ENCODE results near the gene HDLBP. TPM values are rescaled to one million over a fixed set of nuclear protein-coding genes. Genes with fewer than 3 reads are reported as not detected.

HDLBP gene
- total RNA-seq, 1 donor from 2014 or later: 922 TPM

GRCh38 chr2:241304039-241304670 lies 11.3 kb downstream of the HDLBP start:
- no peak overlapping the region for H3K4me3 Mint-ChIP-seq (ENCODE audit: unreplicated experiment)
- Histone ChIP-seq H4K20me1 (ENCODE audit: insufficient read depth, low read length) (peaks cover 88% of the 10 kb centered on the region), H3K9ac (ENCODE audit: low read length) (no peak overlapping the region), H3K27me3 (ENCODE audit: insufficient read depth, low read length) (no peaks in the 10 kb centered on the region), H3K79me2 (ENCODE audit: insufficient read depth, low read length) (peaks cover 98% of the 10 kb centered on the region), H3K4me2 (ENCODE audit: low read length) (no peak overlapping the region), H3K4me3 (ENCODE audit: insufficient read depth, low read depth, low read length) (no peak overlapping the region), H3K27ac (ENCODE audit: low read depth, low read length) (no peak overlapping the region), H3K4me1 (ENCODE audit: insufficient read depth, low read length) (peaks cover 11% of the 10 kb centered on the region), H3K9me3 (ENCODE audit: insufficient read depth, low read depth, low read length) (no peaks in the 10 kb centered on the region), H2AFZ (ENCODE audit: low read depth, low read length) (no peak overlapping the region), H3K36me3 (ENCODE audit: insufficient read depth, low read length) (no peaks in the 10 kb centered on the region)
- H3K36me3 Mint-ChIP-seq (ENCODE audit: low read depth, unreplicated experiment): peaks cover 4% of the 10 kb centered on the region
- no peak overlapping the region for H3K27ac Mint-ChIP-seq (ENCODE audit: unreplicated experiment)
- DNase-seq (ENCODE audit: low read depth) (no peak), FAIRE-seq (no peak)
- TF ChIP-seq CTCF (IDR thresholded peaks at IDR 0.05; ENCODE audit: insufficient read depth, low read depth, low read length): no peak
- no peak for TF ChIP-seq EZH2 (IDR thresholded peaks at IDR 0.05; ENCODE audit: insufficient read depth, low read length)
- peaks cover 20% of the 10 kb centered on the region for H3K4me1 Mint-ChIP-seq (ENCODE audit: low read depth, unreplicated experiment)
- H3K27me3 Mint-ChIP-seq (ENCODE audit: low read depth, unreplicated experiment): no peaks in the 10 kb centered on the region
- H3K9me3 Mint-ChIP-seq (ENCODE audit: unreplicated experiment): no peaks in the 10 kb centered on the region

- no peak overlapping the region for H2AFZ ChIP-seq (ENCODE audit: low read depth, low read length)
- no peak overlapping the region for H3K9ac ChIP-seq (ENCODE audit: low read length)
- Mint-ChIP-seq H3K9me3 (ENCODE audit: unreplicated experiment) (no peaks in the 10 kb centered on the region), H3K4me3 (ENCODE audit: unreplicated experiment) (no peak overlapping the region), H3K4me1 (ENCODE audit: low read depth, unreplicated experiment) (peaks cover 15% of the 10 kb centered on the region), H3K27ac (ENCODE audit: unreplicated experiment) (peak overlapping the region; percentile 14), H3K27me3 (ENCODE audit: low read depth, unreplicated experiment) (no peaks in the 10 kb centered on the region), H3K36me3 (ENCODE audit: low read depth, unreplicated experiment) (peaks cover 4% of the 10 kb centered on the region)
- no peaks in the 10 kb centered on the region for H3K36me3 ChIP-seq (ENCODE audit: insufficient read depth, low read length)
- FAIRE-seq (no peak), DNase-seq (ENCODE audit: low read depth) (no peak)
- no peaks in the 10 kb centered on the region for H3K27me3 ChIP-seq (ENCODE audit: insufficient read depth, low read length)
- no peak overlapping the region for H3K4me2 ChIP-seq (ENCODE audit: low read length)
- H3K9me3 ChIP-seq (ENCODE audit: insufficient read depth, low read depth, low read length): no peaks in the 10 kb centered on the region
- peaks cover 98% of the 10 kb centered on the region for H3K79me2 ChIP-seq (ENCODE audit: insufficient read depth, low read length)
- no peak overlapping the region for H3K4me3 ChIP-seq (ENCODE audit: insufficient read depth, low read depth, low read length)
- H4K20me1 ChIP-seq (ENCODE audit: insufficient read depth, low read length): peaks cover 85% of the 10 kb centered on the region
- TF ChIP-seq EZH2 (IDR thresholded peaks at IDR 0.05; ENCODE audit: insufficient read depth, low read length): no peak
- TF ChIP-seq CTCF (IDR thresholded peaks at IDR 0.05; ENCODE audit: insufficient read depth, low read depth, low read length): no peak
- H3K27ac ChIP-seq (ENCODE audit: low read depth, low read length): no peak overlapping the region
- peaks cover 3% of the 10 kb centered on the region for H3K4me1 ChIP-seq (ENCODE audit: insufficient read depth, low read length)
These were observed 12.5 kb downstream of the HDLBP start for GRCh38 chr2:241302759-241303651.

Data from astrocyte (in vitro differentiated cells and primary cell).